ENCODE measurements around the gene RTN4R.

RTN4R gene

GRCh38 chr22:20226760-20227350 is 41.3 kb downstream of the RTN4R start:
- DNase-seq = no peak

- no peak for DNase-seq
Measured at GRCh38 chr22:20226077-20226716, 41.9 kb downstream of the RTN4R start.

GRCh38 chr22:20225693-20225966 is 42.5 kb downstream of the RTN4R start:
- no peak for DNase-seq

GRCh38 chr22:20224917-20225692 is 43.0 kb downstream of the RTN4R start:
- DNase-seq = no peak

- no peak for DNase-seq
Measured at GRCh38 chr22:20224256-20224626, 43.9 kb downstream of the RTN4R start.

GRCh38 chr22:20223421-20224255 is 44.5 kb downstream of the RTN4R start:
- no peak for DNase-seq

- no peak for DNase-seq
Measured at GRCh38 chr22:20222764-20223420, 45.2 kb downstream of the RTN4R start.

- DNase-seq = no peak
Measured at GRCh38 chr22:20221421-20222340, 46.4 kb downstream of the RTN4R start.

GRCh38 chr22:20220629-20221026 is 47.5 kb downstream of the RTN4R start:
- no peak for DNase-seq

- DNase-seq = no peak
Measured at GRCh38 chr22:20219667-20220628, 48.2 kb downstream of the RTN4R start.

- no peak for DNase-seq
Measured at GRCh38 chr22:20218987-20219386, 49.1 kb downstream of the RTN4R start.

GRCh38 chr22:20218326-20218872 is 49.7 kb downstream of the RTN4R start:
- no peak for DNase-seq

GRCh38 chr22:20217563-20217962 is 50.6 kb downstream of the RTN4R start:
- DNase-seq = no peak

GRCh38 chr22:20216863-20217499 is 51.1 kb downstream of the RTN4R start:
- no peak for DNase-seq

- no peak for DNase-seq
Measured at GRCh38 chr22:20215742-20216141, 52.4 kb downstream of the RTN4R start.

GRCh38 chr22:20214853-20215252 is 53.3 kb downstream of the RTN4R start:
- no peak for DNase-seq

- DNase-seq = no peak
Measured at GRCh38 chr22:20213833-20214708, 54.0 kb downstream of the RTN4R start.

- DNase-seq = no peak
Measured at GRCh38 chr22:20212754-20213699, 55.1 kb downstream of the RTN4R start.
